Memory B cell (primary cell): ENCODE measurements around the gene PANX1.
"Not testable (repeated sequence)": the region's sequence is repeated elsewhere in the genome, so short reads cannot be mapped to it uniquely, and the experiment has no call there.

Experiments
- ATAC-seq: fragments of 150-1000 bp; cut with Tn5 transposase; 2 replicates; pipeline ENCODE4 v1.10.0; 2021; ENCODE audit warnings: low read depth, mild to moderate bottlenecking, moderate library complexity
- DNase-seq, 2 donors: peaks; one replicate each; pipeline ENCODE4 v3.0.0; 2022; ENCODE audit warnings: low spot score in 2 of 2
- H3K27ac Mint-ChIP-seq: one replicate; pipeline ENCODE4 v1.8.0; 2022; ENCODE audit warnings: mild to moderate bottlenecking, moderate library complexity, mixed read lengths
- H3K27me3 Mint-ChIP-seq: one replicate; pipeline ENCODE4 v1.8.0; 2022; ENCODE audit warnings: mixed read lengths
- H3K36me3 Mint-ChIP-seq: one replicate; pipeline ENCODE4 v1.8.0; 2022; ENCODE audit warnings: mild to moderate bottlenecking, mixed read lengths
- H3K4me1 Mint-ChIP-seq: one replicate; pipeline ENCODE4 v1.8.0; 2022; ENCODE audit warnings: mixed read lengths
- H3K4me3 Mint-ChIP-seq: one replicate; pipeline ENCODE4 v1.8.0; 2022; ENCODE audit warnings: mild to moderate bottlenecking, moderate library complexity, mixed read lengths
- H3K9me3 Mint-ChIP-seq: one replicate; pipeline ENCODE4 v1.8.0; 2022; ENCODE audit warnings: mixed read lengths

Gene PANX1

DNA sequence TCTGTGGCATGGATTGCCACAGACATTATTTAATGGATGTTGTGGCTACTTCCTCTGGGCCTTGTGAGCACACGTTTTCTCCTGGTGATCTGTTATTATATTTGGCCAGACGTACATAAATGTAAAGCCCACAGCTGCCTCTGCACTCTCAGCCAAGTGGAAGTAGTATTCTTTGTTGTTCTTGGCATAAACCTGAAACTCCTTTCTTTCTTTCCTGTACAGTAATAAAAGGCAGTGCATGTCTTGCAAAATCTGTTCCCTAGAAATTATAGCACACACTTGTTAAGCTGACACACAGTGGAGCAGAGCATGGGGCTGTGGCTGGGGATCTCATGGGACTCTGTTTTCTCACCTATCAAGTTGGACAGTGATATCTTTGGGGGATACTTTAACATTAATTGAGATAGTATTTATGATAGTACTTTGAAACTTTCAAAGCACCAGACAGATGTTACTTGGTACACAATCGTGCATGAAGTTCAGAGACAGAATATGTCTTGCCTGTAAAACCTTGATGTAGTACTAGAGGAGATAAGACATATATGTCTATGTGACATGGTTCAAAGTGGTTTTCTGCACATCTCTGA, 20.9 kb downstream of the PANX1 start:
- Mint-ChIP-seq H3K4me3 (no peak overlapping the region), H3K4me1 (peaks cover 67% of the 10 kb centered on the region), H3K27me3 (no peaks in the 10 kb centered on the region), H3K9me3 (no peaks in the 10 kb centered on the region), H3K36me3 (peaks cover 4% of the 10 kb centered on the region), H3K27ac (peak overlapping the region; percentile 70)
- ATAC-seq (no peak), DNase-seq (no peak)

DNA sequence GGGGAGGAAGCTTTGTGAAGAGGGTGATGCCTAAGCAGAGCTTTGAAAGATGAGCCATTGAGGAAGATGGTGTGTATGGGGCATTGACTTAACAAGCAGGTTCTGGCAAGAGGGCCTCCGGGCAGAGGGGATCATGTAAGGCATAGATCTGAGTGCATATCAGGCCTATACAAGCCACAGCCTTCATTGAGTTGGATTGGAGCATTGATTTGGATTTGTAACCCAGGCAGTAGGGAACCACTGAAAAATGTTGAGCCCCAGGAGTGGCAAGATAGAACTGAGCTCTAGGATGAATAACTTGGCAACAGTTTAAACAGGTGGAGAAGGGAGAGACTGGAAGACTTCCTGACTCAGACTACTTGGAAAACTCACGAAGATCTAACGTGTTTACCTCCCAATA, 21.4 kb downstream of the PANX1 start:
- H3K4me3 Mint-ChIP-seq = no peak overlapping the region
- no peaks in the 10 kb centered on the region for H3K27me3 Mint-ChIP-seq
- ATAC-seq (no peak), DNase-seq (no peak)
- peaks cover 4% of the 10 kb centered on the region for H3K36me3 Mint-ChIP-seq
- H3K4me1 Mint-ChIP-seq = peaks cover 63% of the 10 kb centered on the region
- peak overlapping the region; percentile 70 for H3K27ac Mint-ChIP-seq
- H3K9me3 Mint-ChIP-seq = no peaks in the 10 kb centered on the region

DNA sequence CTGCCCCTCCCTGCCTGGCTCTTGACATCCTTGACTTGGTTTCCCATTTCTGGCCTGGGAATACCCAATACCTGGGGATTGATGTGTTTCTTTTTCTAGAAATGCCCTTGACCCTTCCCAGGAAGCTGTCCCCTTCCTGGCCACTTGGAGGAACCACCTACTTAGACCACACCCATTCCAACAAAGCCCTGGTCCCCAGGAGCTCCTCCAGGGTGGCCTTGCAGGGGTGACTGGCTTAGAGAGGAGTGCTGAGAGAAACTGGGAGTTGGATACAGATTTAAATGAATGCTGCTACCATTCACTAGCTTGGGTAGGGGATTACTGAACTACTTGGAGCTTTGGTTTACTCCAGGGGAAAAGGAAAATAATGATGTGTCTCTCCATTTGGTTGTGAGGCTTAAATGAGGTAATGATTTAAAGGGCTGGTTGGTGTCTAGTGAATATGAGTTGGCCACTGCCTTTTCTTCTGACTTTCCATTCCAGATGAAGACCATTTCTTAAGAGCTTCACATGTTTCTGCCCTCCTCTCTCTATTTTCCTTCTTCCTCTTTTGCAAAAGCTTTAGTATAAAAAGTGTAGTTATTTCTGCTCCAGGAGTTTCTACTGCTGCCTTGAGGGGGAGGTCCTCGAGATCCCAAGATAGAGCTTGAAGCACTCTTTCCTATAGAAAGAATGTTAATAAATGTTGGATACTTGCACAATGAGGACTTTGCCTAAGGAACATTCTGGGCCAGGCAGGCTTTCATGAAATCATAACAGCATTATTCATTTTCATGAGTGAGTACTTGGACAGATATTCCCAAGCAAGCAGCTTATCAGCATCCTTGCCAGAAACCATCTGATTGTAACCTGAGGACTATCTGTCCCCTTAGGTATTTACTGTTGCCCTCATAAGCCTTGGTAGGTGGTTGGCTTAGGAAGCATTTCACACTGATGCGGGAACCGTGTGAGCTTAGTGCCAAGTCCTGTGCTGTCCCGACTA, 22.4 kb downstream of the PANX1 start:
- no peaks in the 10 kb centered on the region for H3K9me3 Mint-ChIP-seq
- peaks cover 7% of the 10 kb centered on the region for H3K36me3 Mint-ChIP-seq
- H3K4me3 Mint-ChIP-seq = no peak overlapping the region
- H3K27me3 Mint-ChIP-seq = no peaks in the 10 kb centered on the region
- peaks cover 61% of the 10 kb centered on the region for H3K4me1 Mint-ChIP-seq
- DNase-seq (no peak), ATAC-seq (no peak)
- peak overlapping the region; percentile 64 for H3K27ac Mint-ChIP-seq

DNA sequence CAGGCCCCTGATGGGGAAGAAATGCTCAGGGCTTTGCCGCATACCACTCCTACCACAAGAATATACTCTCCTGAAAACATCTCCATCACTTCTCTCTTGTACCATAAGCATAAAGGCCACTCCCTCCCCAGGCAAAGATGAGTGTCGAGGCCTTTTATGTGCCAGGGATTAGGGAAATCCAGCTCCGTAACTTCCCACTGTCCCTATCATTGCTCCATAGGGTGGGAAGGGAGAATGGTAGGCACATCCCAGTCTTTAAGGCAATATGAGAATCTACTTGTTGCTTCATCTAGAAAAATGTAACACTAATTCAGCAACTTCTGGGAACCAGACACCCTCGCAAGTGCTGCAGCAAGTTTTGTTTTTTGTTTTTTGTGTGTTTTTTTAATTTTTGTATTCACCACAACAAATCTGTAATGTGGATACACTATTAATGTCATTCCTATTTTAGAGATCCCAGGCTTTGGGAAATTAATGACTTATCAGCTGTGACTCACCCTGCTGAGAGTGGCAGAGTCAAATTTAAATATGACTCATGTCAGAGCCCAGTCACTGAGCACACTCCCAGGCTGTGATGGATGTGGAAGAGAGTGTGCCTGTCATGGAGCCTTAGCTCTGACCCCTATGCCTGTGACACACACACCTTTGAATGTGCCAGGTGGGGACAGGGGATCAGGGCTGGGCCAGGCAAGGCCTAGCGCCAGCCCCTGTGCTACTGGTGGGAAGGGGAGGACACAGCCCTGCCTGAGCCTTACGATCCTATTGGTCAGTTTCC, 23.4 kb downstream of the PANX1 start:
- DNase-seq = no peak
- Mint-ChIP-seq H3K4me3 (no peak overlapping the region), H3K9me3 (no peaks in the 10 kb centered on the region), H3K27ac (peak overlapping the region; percentile 24), H3K27me3 (no peaks in the 10 kb centered on the region), H3K36me3 (peaks cover 12% of the 10 kb centered on the region), H3K4me1 (peaks cover 53% of the 10 kb centered on the region)
- ATAC-seq = no peak

DNA sequence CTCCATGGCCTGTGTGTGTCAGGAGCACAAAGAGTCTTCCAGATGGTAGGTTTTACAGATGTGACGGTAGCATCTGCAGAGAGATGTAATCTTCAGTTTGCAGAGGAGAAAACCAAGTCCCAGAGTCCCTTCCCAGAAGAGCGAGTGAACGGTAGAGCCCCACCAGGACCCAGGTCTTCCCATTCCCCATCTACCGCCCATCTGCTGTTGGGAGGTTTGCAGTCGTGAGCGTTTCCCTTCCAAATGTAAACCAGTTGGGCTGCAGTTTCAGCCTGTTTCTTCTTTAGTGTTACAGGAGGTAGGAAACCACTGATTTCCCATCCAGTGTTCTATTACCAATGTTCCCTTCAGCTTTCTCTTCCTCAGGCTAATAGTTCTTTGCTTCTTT, 24.0 kb downstream of the PANX1 start:
- H3K27ac Mint-ChIP-seq = peak overlapping the region; percentile 71
- peaks cover 48% of the 10 kb centered on the region for H3K4me1 Mint-ChIP-seq
- DNase-seq (no peak), ATAC-seq (no peak)
- no peaks in the 10 kb centered on the region for H3K27me3 Mint-ChIP-seq
- no peak overlapping the region for H3K4me3 Mint-ChIP-seq
- no peaks in the 10 kb centered on the region for H3K9me3 Mint-ChIP-seq
- H3K36me3 Mint-ChIP-seq = peaks cover 12% of the 10 kb centered on the region

DNA sequence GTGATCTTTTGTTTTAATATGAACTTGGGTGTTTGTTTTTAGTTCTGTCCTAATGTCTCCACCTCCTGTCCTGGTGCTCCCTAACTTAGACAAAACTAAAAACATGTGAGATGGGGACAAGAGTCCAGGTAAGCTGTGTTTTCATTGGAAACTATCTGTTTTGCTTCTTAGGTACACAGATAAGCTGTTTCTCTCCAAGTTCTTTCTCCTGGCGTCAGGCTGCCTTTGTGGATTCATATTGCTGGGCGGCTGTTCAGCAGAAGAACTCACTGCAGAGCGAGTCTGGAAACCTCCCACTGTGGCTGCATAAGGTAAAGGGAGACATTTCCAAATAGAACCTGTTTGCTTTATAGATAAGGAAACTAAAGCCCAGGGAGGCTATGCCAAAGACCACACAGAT, 24.7 kb downstream of the PANX1 start:
- H3K9me3 Mint-ChIP-seq = no peaks in the 10 kb centered on the region
- no peak overlapping the region for H3K4me3 Mint-ChIP-seq
- no peak for ATAC-seq
- peak overlapping the region; percentile 71 for H3K27ac Mint-ChIP-seq
- H3K36me3 Mint-ChIP-seq = peaks cover 12% of the 10 kb centered on the region
- no peaks in the 10 kb centered on the region for H3K27me3 Mint-ChIP-seq
- no peak for DNase-seq
- H3K4me1 Mint-ChIP-seq = peaks cover 46% of the 10 kb centered on the region

DNA sequence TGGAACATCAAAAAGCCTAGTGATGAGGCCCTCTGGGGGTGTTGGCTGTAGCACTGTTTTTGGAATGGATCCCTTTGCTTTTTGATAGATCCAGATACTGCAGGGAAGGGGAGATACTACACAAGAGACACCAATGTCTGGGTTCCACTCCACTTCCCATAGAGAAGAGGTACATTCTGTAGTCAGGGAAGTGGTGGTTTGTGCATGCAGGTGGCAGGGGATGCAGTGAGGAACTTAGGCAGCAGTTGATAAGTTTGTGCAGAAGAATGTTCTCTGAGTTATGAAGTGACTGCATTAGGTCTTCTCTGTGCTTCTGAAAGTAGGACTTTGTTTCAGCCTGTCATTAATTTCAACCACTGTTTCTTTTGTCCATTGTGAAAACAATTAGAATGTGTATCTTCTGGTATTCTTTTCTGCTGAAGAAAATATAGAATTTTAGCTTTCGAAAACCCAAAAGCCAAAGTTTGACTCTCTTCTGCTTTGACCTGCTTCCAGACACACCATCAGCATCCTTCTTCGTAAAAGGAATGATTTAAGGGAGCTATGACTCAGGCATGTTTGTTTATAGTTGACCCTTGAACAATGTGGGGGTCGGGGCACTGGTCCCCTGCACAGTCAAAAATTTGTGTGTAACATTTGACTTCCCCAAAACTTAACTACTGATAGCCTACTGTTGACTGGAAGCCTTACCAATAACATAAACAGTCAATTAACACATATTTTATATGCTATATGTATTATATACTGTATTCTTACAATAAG, 25.6 kb downstream of the PANX1 start:
- ATAC-seq = no peak
- no peak overlapping the region for H3K4me3 Mint-ChIP-seq
- H3K4me1 Mint-ChIP-seq = peaks cover 40% of the 10 kb centered on the region
- DNase-seq = no peak
- H3K36me3 Mint-ChIP-seq = peaks cover 12% of the 10 kb centered on the region
- peak overlapping the region; percentile 71 for H3K27ac Mint-ChIP-seq
- H3K27me3 Mint-ChIP-seq = no peaks in the 10 kb centered on the region
- no peaks in the 10 kb centered on the region for H3K9me3 Mint-ChIP-seq

DNA sequence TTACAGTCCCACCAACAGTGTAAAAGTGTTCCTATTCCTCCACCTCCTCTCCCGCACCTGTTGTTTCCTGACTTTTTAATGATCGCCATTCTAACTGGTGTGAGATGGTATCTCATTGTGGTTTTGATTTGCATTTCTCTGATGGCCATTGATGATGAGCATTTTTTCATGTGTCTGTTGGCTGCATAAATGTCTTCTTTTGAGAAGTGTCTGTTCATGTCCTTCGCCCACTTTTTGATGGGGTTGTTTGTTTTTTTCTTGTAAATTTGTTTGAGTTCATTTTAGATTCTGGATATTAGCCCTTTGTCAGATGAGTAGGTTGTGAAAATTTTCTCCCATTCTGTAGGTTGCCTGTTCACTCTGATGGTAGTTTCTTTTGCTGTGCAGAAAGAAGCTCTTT, 28.7 kb downstream of the PANX1 start:
- Mint-ChIP-seq H3K4me1 (peaks cover 37% of the 10 kb centered on the region), H3K36me3 (peaks cover 25% of the 10 kb centered on the region)
- not testable (repeated sequence) for DNase-seq, H3K4me3 Mint-ChIP-seq, H3K27ac Mint-ChIP-seq, ATAC-seq, H3K9me3 Mint-ChIP-seq, H3K27me3 Mint-ChIP-seq

DNA sequence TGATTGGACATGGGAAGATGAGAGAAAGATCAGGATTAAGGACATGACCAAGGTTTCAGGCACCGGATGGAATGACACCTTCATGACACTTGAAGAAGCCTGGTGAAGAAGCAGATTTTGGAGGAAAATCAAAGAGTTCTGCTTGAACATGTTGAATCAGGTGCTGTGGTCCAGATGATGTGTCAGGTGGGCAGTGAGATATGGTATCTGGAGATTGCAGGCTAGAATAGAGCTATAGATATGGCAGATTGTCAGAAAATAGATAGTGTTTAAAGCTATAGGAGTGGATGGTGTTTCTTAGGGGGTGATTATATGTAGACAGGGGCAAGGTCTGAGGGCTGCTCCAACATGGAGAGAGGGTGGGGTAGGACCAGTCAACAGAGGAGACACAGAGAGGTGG, 40.2 kb downstream of the PANX1 start:
- Mint-ChIP-seq H3K27ac (peak overlapping the region; percentile 2), H3K36me3 (peaks cover 22% of the 10 kb centered on the region), H3K9me3 (peaks cover 1% of the 10 kb centered on the region), H3K27me3 (no peaks in the 10 kb centered on the region), H3K4me3 (no peak overlapping the region), H3K4me1 (peaks cover 26% of the 10 kb centered on the region)
- no peak for DNase-seq
- no peak for ATAC-seq

DNA sequence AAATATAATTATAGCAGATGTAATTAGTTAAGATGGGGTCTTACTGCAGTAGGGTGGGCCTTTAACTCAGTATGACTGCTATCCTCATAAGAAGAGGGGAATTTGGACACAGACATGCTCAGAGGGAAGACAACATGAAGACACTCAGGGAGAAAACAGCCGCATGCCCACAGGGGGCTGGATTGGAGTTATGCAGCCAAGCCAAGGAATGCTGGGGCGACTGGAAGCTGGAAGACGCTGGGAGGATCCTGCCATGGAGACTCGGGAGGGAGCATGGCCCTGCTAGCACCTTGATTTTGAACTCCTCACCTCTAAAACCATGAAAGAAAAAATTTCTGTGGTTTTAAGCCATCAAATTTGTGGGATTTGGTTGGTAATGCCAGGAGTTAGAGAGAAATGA, 40.9 kb downstream of the PANX1 start:
- H3K36me3 Mint-ChIP-seq = peaks cover 24% of the 10 kb centered on the region
- H3K4me1 Mint-ChIP-seq = peaks cover 28% of the 10 kb centered on the region
- no peaks in the 10 kb centered on the region for H3K27me3 Mint-ChIP-seq

DNA sequence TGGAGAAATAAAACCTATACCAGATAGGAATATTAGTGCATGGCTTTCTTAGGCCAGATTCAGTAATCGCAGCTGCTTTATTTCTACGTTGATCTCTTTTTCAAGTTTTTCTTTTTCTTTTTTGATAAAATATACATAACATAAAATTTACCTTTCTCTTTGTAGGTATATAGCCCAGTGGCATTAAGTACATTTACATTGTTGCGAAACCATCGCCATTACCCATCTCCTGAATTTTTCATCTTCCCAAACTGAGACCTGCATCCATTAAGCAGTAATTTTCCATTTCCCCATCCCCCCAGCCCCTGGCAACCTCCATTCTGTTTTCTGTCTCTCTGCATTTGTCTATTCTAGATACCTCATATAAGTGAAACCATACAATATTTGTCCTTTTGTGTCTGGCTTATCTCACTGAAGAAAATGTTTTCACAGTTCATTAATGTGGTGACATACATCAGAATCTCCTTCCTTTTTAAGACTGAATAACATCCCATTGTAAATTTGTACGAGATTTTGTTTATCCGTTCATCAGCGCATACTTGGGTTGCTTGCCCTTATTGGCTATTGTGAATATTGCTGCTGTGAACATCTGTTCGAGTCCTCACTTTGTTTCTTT, 41.4 kb downstream of the PANX1 start:
- H3K4me1 Mint-ChIP-seq = peaks cover 30% of the 10 kb centered on the region
- no peak overlapping the region for H3K27ac Mint-ChIP-seq
- H3K36me3 Mint-ChIP-seq = peaks cover 24% of the 10 kb centered on the region
- DNase-seq (no peak), ATAC-seq (no peak)
- no peak overlapping the region for H3K4me3 Mint-ChIP-seq
- peaks cover 1% of the 10 kb centered on the region for H3K9me3 Mint-ChIP-seq
- H3K27me3 Mint-ChIP-seq = no peaks in the 10 kb centered on the region

More for the DNA sequence above, 40.9 kb downstream of the PANX1 start:
- Mint-ChIP-seq H3K9me3 (peaks cover 1% of the 10 kb centered on the region), H3K4me3 (no peak overlapping the region), H3K27ac (no peak overlapping the region)
- no peak for DNase-seq
- ATAC-seq = no peak

DNA sequence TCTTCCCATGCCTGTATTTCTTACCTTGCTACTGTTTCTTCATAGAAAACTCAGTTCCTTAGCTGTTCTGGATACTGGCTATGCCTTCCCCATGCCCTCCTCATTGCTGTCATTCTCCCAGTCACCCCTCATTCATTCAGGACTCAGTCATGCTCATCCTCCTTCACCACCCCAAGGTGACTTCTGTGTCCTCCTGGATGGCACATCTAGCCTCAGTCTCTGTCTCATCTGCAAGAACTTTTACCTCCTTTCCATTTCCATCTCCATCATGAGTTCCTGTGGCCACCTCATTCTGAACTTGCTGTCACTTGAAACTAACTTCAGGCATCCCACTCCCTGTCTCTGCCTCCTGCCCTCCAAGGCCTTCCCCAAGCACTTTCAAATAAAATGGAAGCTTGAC, 42.3 kb downstream of the PANX1 start:
- H3K36me3 Mint-ChIP-seq = peaks cover 24% of the 10 kb centered on the region
- ATAC-seq (no peak), DNase-seq (no peak)
- peaks cover 30% of the 10 kb centered on the region for H3K4me1 Mint-ChIP-seq
- no peak overlapping the region for H3K27ac Mint-ChIP-seq
- H3K9me3 Mint-ChIP-seq = peaks cover under 1% of the 10 kb centered on the region
- H3K4me3 Mint-ChIP-seq = no peak overlapping the region
- no peaks in the 10 kb centered on the region for H3K27me3 Mint-ChIP-seq

DNA sequence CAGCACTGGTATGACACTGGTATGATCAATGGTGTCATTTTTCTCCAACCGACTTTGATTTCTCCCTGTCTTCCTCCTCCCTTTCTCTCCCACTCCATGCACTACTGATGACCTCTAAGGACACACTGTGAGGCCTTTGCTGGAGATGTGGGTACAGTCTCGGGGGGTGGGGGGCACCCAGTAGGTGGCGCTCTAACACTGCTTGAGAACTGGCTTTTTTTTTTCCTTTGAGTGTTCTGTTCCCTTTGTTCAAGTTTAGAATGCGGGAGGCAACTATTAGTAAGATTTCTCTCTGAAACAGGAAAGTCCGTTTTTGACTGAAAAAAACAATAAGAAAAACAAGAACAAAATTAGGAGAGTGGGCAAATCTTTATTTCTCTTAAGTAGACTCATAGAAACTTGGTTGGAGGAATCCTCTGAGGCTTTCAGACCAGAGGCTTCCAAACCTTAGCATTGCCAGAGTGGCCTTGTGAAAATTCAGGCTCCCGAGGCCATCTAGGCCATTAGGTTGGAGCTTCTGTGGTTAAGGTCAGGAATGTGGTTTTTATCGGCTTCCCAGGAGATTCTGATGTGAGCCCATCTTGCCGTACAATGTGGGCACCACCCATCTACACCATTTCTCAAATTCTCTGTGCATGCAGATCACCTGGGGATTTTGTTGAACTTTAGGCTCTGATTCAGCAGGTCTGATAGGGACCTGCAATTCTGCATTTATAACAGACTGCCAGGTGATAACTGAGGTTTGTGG, 43.2 kb downstream of the PANX1 start:
- no peaks in the 10 kb centered on the region for H3K27me3 Mint-ChIP-seq
- DNase-seq (no peak), ATAC-seq (no peak)
- no peak overlapping the region for H3K4me3 Mint-ChIP-seq
- H3K9me3 Mint-ChIP-seq = no peaks in the 10 kb centered on the region
- H3K36me3 Mint-ChIP-seq = peaks cover 28% of the 10 kb centered on the region
- peaks cover 30% of the 10 kb centered on the region for H3K4me1 Mint-ChIP-seq
- H3K27ac Mint-ChIP-seq = no peak overlapping the region
